ENCODE results near the gene GEN1.

The GEN1 gene

GRCh38 chr2:17813010-17813741, 59.2 kb downstream of the GEN1 start:
- no peak overlapping the region for H3K4me3 ChIP-seq (ENCODE audit: control insufficient read depth, low read depth, low read length)
- no peak for TF ChIP-seq CTCF (conservative IDR thresholded peaks at IDR 0.05; ENCODE audit: control insufficient read depth, insufficient read depth, low read depth, low read length)
- DNase-seq (ENCODE audit: low read depth): peak; percentile 69

GRCh38 chr2:17813742-17814473, 60.0 kb downstream of the GEN1 start:
- peak; percentile 70 for DNase-seq (ENCODE audit: low read depth)

GRCh38 chr2:17814601-17815000, 60.7 kb downstream of the GEN1 start:
- no peak for TF ChIP-seq CTCF (conservative IDR thresholded peaks at IDR 0.05; ENCODE audit: control insufficient read depth, insufficient read depth, low read depth, low read length)
- DNase-seq (ENCODE audit: low read depth): no peak
- H3K4me3 ChIP-seq (ENCODE audit: control insufficient read depth, low read depth, low read length): no peak overlapping the region

More at GRCh38 chr2:17813742-17814473, 60.0 kb downstream of the GEN1 start:
- TF ChIP-seq CTCF (conservative IDR thresholded peaks at IDR 0.05; ENCODE audit: control insufficient read depth, insufficient read depth, low read depth, low read length): no peak
- no peak overlapping the region for H3K4me3 ChIP-seq (ENCODE audit: control insufficient read depth, low read depth, low read length)

GRCh38 chr2:17815468-17816184, 61.7 kb downstream of the GEN1 start:
- TF ChIP-seq CTCF (conservative IDR thresholded peaks at IDR 0.05; ENCODE audit: control insufficient read depth, insufficient read depth, low read depth, low read length): no peak
- DNase-seq (ENCODE audit: low read depth): no peak
- H3K4me3 ChIP-seq (ENCODE audit: control insufficient read depth, low read depth, low read length): no peak overlapping the region

GRCh38 chr2:17816396-17817245, 62.7 kb downstream of the GEN1 start, which contains the start of gene MSGN1:
Gene MSGN1, plus strand, starts transcription at chr2:17816460. Its CDS starts 59 bp downstream, at chr2:17816519.
- no peak for DNase-seq (ENCODE audit: low read depth)
- no peak within 1 kb of the TSS for H3K4me3 ChIP-seq (ENCODE audit: control insufficient read depth, low read depth, low read length)
- TF ChIP-seq CTCF (conservative IDR thresholded peaks at IDR 0.05; ENCODE audit: control insufficient read depth, insufficient read depth, low read depth, low read length): no peak

Data from fibroblast of mammary gland (primary cell).